ENCODE data around the gene GRAMD1B. TPM values are rescaled to one million over a fixed set of nuclear protein-coding genes. Genes with fewer than 3 reads are reported as not detected.

The GRAMD1B gene
- total and polyA plus RNA-seq, 5 donors = 2.0 to 4.1 (median 2.6) TPM

DNA sequence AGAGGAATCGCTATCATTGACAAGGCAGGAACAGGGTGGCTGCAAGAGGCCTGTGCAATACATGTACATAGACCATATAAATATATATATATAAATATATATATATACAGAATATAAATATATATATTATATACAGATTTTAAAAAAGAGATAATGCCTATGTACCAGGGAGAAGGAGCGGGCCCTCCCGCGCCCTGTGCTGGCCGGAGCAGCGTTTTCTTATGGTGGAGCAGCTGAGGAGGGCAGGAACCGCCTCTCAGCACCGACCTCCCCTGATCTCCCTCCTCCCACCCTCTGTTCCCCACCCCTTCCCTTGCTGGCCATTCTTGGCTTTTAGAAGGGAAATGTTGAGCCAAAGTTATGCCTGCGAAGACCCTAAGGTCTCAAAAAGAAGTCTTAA, 192.5 kb downstream of the GRAMD1B start:
- ATAC-seq (no peak), DNase-seq (no peak)
- Histone ChIP-seq H3K4me3 (ENCODE audit: low read length) (no peak overlapping the region), H3K9me3 (ENCODE audit: control insufficient read depth, low read length) (no peaks in the 10 kb centered on the region), H3K27ac (ENCODE audit: low read length) (no peak overlapping the region), H3K27me3 (ENCODE audit: control insufficient read depth, insufficient read depth) (no peaks in the 10 kb centered on the region), H3K4me1 (ENCODE audit: control insufficient read depth, insufficient read depth, low read length) (no peaks in the 10 kb centered on the region)
- intact Hi-C loops (cut with DNase I) = no loop called here
- 93% methylated on average over 9 of the region's 9 CpGs for WGBS

DNA sequence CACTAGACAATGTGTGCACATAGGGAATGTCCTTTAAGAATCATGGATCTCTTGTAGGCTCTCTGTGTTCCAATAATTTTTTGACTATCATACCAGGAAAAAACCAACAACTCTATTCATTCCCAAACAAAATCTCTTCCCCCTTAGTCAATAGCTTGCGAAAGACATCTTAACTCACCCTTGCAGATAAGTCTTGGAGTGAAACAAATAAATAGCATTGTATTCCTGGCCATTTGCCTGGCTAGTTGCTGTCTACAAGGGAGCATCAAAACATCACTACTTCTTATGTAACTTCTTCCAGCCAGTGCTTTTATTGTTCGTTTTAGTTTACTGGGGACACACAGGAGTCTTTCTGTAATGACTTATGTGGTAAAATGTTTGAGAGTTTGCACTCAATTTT, 194.9 kb downstream of the GRAMD1B start:
- 92% methylated on average over 2 of the region's 2 CpGs for WGBS
- no peak for DNase-seq
- Histone ChIP-seq H3K9me3 (ENCODE audit: control insufficient read depth, low read length) (no peaks in the 10 kb centered on the region), H3K4me1 (ENCODE audit: control insufficient read depth, insufficient read depth, low read length) (no peaks in the 10 kb centered on the region), H3K27me3 (ENCODE audit: control insufficient read depth, insufficient read depth) (no peaks in the 10 kb centered on the region), H3K27ac (ENCODE audit: low read length) (no peak overlapping the region), H3K4me3 (ENCODE audit: low read length) (no peak overlapping the region)
- intact Hi-C loops (cut with DNase I) = no loop called here
- no peak for ATAC-seq

DNA sequence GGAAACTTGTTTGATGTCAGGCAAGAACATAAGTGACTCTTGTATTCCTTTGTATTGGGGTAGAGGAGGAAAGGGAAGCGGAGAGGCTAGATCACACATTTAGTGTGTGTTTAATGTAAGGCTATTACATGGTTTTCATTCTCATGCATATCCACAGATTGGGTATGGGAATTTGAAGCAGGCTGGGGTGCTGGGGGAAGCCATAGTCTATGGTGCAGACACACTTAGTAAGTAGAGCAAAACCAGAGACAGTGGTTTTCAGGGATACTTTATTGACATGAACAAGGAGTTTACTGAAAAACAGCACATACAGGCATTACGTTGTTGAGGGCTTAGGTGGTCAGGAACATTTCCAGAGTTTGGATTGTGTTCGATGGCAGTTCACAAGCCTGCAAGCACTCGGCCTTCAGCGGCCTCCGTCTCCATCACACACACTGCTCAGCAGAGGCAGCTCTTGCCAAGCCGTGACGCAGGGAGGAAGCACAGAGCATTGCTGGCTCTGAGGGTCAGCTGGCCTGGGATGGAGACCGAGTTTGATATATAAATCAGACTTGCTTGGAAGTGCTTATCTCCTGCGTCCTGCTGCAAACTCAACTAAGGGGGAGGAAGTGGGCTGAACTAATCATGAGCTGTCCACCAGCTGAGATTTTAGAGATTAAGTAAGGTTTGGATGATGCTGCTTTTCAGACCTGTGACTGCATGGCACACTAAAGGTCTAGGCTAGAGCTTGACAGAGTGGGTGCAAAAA, 199.0 kb downstream of the GRAMD1B start:
- intact Hi-C loops (cut with DNase I) = no loop called here
- peak; percentile 86 to 92 (median 88) for DNase-seq
- no peak overlapping the region for H3K27ac ChIP-seq (ENCODE audit: low read length)
- H3K27me3 ChIP-seq (ENCODE audit: control insufficient read depth, insufficient read depth) = no peaks in the 10 kb centered on the region
- 30% methylated on average over 10 of the region's 10 CpGs for WGBS
- ATAC-seq = peak; percentile 87 to 94
- no peaks in the 10 kb centered on the region for H3K4me1 ChIP-seq (ENCODE audit: control insufficient read depth, insufficient read depth, low read length)
- no peak overlapping the region for H3K4me3 ChIP-seq (ENCODE audit: low read length)
- no peaks in the 10 kb centered on the region for H3K9me3 ChIP-seq (ENCODE audit: control insufficient read depth, low read length)

DNA sequence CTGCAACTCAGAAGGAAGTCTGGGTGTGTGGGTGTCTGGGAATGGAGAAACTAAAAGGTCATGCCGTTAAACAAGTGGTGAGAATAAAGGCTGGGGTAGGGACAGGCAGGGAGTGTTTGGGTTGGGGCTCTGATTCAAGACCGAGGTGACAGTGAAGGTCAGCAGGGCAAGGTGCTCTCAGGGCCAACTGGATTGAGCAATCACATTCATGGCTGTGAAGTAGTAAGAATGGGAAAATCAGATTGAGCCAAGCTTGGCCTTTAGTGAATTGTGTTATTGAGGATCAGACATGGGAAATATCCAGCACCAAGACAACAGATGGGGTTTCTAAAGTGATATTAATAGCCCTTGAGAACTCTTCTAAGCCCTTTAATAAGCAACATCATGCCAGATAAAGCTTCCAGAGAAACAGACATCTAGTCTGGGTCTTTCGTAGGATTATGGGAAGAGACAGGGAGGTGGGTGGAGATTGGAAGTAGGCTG, 200.1 kb downstream of the GRAMD1B start:
- Histone ChIP-seq H3K27ac (ENCODE audit: low read length) (no peak overlapping the region), H3K27me3 (ENCODE audit: control insufficient read depth, insufficient read depth) (no peaks in the 10 kb centered on the region), H3K9me3 (ENCODE audit: control insufficient read depth, low read length) (no peaks in the 10 kb centered on the region), H3K4me3 (ENCODE audit: low read length) (no peak overlapping the region), H3K4me1 (ENCODE audit: control insufficient read depth, insufficient read depth, low read length) (no peaks in the 10 kb centered on the region)
- intact Hi-C loops (cut with DNase I) = no loop called here
- DNase-seq = no peak
- ATAC-seq = peak in 1 of 2 donors; percentile 48
- whole genome bisulfite sequencing = 38% methylated on average over 3 of the region's 3 CpGs

DNA sequence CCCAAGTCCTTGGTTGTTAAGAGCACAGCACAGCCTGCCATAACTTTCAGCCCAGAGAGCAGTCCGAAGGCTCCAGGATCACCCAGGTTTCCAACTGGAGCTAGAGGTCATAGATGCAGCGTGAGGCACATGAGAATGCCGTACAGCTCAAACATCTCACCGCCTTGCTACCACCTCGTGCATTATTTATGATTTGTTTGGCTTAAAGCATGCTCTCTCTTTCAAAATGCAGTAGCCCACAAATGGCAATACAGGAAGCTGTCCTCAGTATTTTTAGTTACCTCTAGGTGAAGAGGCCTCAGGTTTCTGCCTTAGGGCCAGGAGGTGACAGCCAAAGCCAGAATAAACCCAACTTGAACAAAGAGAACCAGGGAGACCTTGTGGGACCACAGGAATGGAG, 210.0 kb downstream of the GRAMD1B start:
- no peaks in the 10 kb centered on the region for H3K27me3 ChIP-seq (ENCODE audit: control insufficient read depth, insufficient read depth)
- H3K9me3 ChIP-seq (ENCODE audit: control insufficient read depth, low read length) = no peaks in the 10 kb centered on the region
- H3K27ac ChIP-seq (ENCODE audit: low read length) = no peak overlapping the region
- WGBS = 81% methylated on average over 5 of the region's 5 CpGs
- no peak overlapping the region for H3K4me3 ChIP-seq (ENCODE audit: low read length)
- no peaks in the 10 kb centered on the region for H3K4me1 ChIP-seq (ENCODE audit: control insufficient read depth, insufficient read depth, low read length)
- ATAC-seq = no peak
- no peak for DNase-seq
- intact Hi-C loops (cut with DNase I) = loop anchor here in 3 of 4 donors (5.0 kb wide), 1 partner anchor 67 kb away; no protein-coding TSS in a partner anchor

DNA sequence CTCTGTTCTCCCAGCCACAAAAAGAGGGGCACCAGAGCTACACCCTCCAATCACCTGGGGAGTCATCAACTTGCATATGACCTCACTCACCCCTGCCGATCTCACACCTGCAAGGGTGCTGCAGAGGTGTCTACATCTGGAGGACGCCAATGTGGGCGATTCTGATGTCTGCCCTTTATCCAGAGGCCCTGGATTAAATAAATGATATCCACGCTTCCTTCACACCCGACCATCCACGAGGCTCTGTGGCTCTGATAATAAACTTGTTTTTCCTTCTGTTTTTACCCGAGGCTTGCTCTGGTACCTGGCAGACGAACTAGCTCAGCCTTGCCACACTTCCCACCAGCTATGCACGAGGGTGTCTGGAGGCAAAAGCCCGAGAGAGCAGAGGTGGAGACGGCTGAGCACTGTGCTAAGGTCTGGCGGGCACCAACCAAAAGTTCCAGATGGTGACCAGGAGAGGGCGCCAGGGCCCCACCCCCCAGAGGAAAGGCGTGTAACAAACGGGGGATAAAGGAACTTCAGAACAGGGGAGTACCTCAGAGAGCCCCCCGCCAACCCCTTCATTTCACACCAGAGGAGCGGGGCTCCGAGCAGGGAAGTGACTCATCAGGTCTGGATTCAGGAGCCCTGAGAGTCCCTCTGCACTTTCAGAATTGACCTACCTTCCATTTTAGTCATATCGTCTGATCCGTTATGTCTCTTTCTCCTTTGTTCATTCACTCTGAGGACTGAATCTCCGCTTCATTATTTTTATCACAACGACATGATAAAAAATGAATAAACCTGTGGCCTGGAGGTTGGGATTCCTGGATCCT, 210.8 kb downstream of the GRAMD1B start:
- no peak overlapping the region for H3K4me3 ChIP-seq (ENCODE audit: low read length)
- peak; percentile 25 to 69 (median 69) for DNase-seq
- no peak overlapping the region for H3K27ac ChIP-seq (ENCODE audit: low read length)
- H3K4me1 ChIP-seq (ENCODE audit: control insufficient read depth, insufficient read depth, low read length) = no peaks in the 10 kb centered on the region
- peak; percentile 76 to 80 for ATAC-seq
- no peaks in the 10 kb centered on the region for H3K9me3 ChIP-seq (ENCODE audit: control insufficient read depth, low read length)
- intact Hi-C loops (cut with DNase I) = loop anchor here in 3 of 4 donors (5.0 kb wide), 1 partner anchor 66 kb away; no protein-coding TSS in a partner anchor
- 28% methylated on average over 22 of the region's 22 CpGs for WGBS
- H3K27me3 ChIP-seq (ENCODE audit: control insufficient read depth, insufficient read depth) = no peaks in the 10 kb centered on the region

DNA sequence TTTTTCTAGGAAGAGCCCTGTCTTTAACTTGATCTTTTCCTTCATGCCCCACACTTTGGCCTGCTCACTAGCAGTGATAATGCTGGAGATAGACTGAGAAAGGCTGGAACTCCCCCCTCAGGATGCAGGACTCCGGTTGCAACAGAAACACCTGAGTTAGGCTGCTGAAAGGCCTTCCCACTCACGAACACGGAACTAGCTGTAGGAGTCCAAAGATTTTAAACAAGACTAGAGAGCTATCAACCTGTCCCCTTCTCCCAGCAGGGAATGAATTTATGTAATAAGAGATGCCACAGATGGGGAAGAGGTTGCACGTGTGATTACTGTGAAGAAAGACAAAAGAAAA, 211.4 kb downstream of the GRAMD1B start:
- Histone ChIP-seq H3K27me3 (ENCODE audit: control insufficient read depth, insufficient read depth) (no peaks in the 10 kb centered on the region), H3K4me3 (ENCODE audit: low read length) (no peak overlapping the region), H3K27ac (ENCODE audit: low read length) (no peak overlapping the region), H3K9me3 (ENCODE audit: control insufficient read depth, low read length) (no peaks in the 10 kb centered on the region), H3K4me1 (ENCODE audit: control insufficient read depth, insufficient read depth, low read length) (no peaks in the 10 kb centered on the region)
- WGBS = 73% methylated on average over 4 of the region's 4 CpGs
- ATAC-seq (no peak), DNase-seq (no peak)
- intact Hi-C loops (cut with DNase I) = loop anchor here in 3 of 4 donors (5.0 kb wide), 1 partner anchor 66 kb away; no protein-coding TSS in a partner anchor

DNA sequence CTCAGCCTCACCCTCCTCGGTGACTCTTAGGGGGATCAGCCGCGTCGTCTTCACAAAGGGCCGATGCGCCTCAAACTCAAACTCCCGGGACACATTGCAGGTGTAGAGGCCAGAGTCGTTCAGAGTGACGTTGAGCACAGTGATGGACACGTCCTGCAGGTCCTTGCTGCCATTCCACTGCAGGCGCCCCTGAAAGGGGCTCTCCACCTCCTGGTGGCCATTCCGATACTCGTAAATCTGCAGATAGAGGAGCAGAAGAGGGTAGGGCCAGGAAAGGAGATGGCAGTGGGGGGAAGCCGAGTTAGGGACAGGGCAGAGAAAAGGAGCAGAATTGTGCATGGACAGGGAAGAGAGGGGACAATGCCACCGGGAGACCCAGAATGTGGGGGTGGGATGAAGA, 212.4 kb downstream of the GRAMD1B start:
- intact Hi-C loops (cut with DNase I) = loop anchor here in 3 of 4 donors (5.0 kb wide), 1 partner anchor 65 kb away; no protein-coding TSS in a partner anchor
- Histone ChIP-seq H3K9me3 (ENCODE audit: control insufficient read depth, low read length) (no peaks in the 10 kb centered on the region), H3K27ac (ENCODE audit: low read length) (no peak overlapping the region), H3K27me3 (ENCODE audit: control insufficient read depth, insufficient read depth) (no peaks in the 10 kb centered on the region), H3K4me3 (ENCODE audit: low read length) (no peak overlapping the region), H3K4me1 (ENCODE audit: control insufficient read depth, insufficient read depth, low read length) (no peaks in the 10 kb centered on the region)
- DNase-seq (no peak), ATAC-seq (no peak)
- WGBS = 88% methylated on average over 15 of the region's 15 CpGs

DNA sequence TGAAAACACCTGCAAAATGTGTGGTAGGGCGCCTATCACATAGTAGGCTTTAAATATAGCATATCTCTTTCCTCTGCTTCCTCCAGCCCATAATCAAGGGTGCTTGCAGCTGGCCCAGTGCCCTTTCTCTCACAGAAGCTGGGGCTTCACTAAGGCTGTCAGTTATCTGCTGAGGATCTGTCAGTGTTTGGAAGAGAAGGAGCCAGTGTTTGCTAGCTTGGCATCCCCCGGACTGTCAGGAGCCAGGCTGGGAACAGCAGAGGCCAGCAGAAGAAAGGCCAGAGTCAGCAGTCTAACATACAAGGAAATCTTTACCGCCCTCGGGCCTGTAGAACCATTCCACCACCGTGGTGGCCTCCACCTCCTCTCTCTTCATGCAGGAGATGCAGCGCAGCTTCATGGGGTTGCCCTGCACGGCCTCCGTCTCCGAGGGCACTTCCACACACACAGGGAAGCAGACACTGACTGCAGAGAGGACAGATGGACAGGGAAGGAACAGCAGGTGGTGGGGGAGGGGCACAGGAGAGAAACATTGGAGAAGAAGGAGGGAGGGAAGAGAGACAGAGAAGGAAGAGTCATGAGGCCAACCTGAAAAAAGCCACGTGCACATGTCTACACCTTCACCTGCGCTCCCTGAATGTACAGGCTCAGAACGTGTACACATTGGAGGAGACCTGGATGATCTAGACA, 215.4 kb downstream of the GRAMD1B start:
- DNase-seq = no peak
- no peaks in the 10 kb centered on the region for H3K4me1 ChIP-seq (ENCODE audit: control insufficient read depth, insufficient read depth, low read length)
- H3K9me3 ChIP-seq (ENCODE audit: control insufficient read depth, low read length) = no peaks in the 10 kb centered on the region
- H3K4me3 ChIP-seq (ENCODE audit: low read length) = no peak overlapping the region
- H3K27me3 ChIP-seq (ENCODE audit: control insufficient read depth, insufficient read depth) = no peaks in the 10 kb centered on the region
- 73% methylated on average over 12 of the region's 12 CpGs for WGBS
- H3K27ac ChIP-seq (ENCODE audit: low read length) = no peak overlapping the region
- intact Hi-C loops (cut with DNase I) = no loop called here
- no peak for ATAC-seq

DNA sequence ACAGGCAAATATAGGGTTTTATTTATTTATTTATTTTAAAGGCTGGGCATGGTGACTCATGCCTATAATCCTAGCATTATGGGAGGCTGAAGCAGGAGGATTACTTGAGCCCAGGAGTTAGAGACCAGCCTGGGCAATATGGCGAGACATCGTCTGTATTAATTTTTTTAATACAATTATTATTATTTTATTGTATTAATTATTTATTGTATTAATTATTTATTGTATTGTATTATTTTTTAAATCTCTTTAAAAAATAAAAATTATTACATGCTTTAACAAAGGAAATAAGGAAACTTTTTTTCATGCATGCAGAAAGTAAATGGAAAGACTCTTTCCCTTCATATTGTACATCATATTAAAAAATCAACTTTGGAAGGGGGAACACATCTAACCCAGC, 220.8 kb downstream of the GRAMD1B start:
- DNase-seq (no peak), ATAC-seq (no peak)
- intact Hi-C loops (cut with DNase I) = loop anchor here in 1 of 4 donors (10.0 kb wide), 1 partner anchor 54 kb away; no protein-coding TSS in a partner anchor
- H3K4me3 ChIP-seq (ENCODE audit: low read length) = no peak overlapping the region
- WGBS = 97% methylated on average over 2 of the region's 2 CpGs
- H3K27ac ChIP-seq (ENCODE audit: low read length) = no peak overlapping the region
- H3K4me1 ChIP-seq (ENCODE audit: control insufficient read depth, insufficient read depth, low read length) = no peaks in the 10 kb centered on the region
- H3K27me3 ChIP-seq (ENCODE audit: control insufficient read depth, insufficient read depth) = no peaks in the 10 kb centered on the region
- H3K9me3 ChIP-seq (ENCODE audit: control insufficient read depth, low read length) = no peaks in the 10 kb centered on the region

All from right cardiac atrium (tissue), 5 donors.